Ammon's horn (tissue), 1 donor: ENCODE data around the gene TCAIM.
"Not testable (repeated sequence)": the region's sequence is repeated elsewhere in the genome, so short reads cannot be mapped to it uniquely, and the experiment has no call there.

Experiments
- DNase-seq: peaks from one replicate; pipeline ENCODE4 v3.0.0-alpha.2; 2016; ENCODE audit warnings: low spot score

TCAIM gene

GRCh38 chr3:44346590-44346989, 8.0 kb downstream of the TCAIM start:
- DNase-seq, result not testable (repeated sequence)

GRCh38 chr3:44348993-44349392, 10.4 kb downstream of the TCAIM start:
- no peak for DNase-seq

GRCh38 chr3:44353355-44353924, 14.9 kb downstream of the TCAIM start:
- DNase-seq, result no peak

GRCh38 chr3:44355362-44356033, 16.9 kb downstream of the TCAIM start:
- DNase-seq, result peak; percentile 43

- DNase-seq, result no peak
Observed at GRCh38 chr3:44359146-44359751, 20.7 kb downstream of the TCAIM start.

GRCh38 chr3:44363591-44363990, 25.0 kb downstream of the TCAIM start:
- no peak for DNase-seq

- no peak for DNase-seq
Observed at GRCh38 chr3:44365952-44366351, 27.4 kb downstream of the TCAIM start.

- no peak for DNase-seq
Observed at GRCh38 chr3:44375450-44375849, 36.9 kb downstream of the TCAIM start.

- DNase-seq, result no peak
Observed at GRCh38 chr3:44387404-44387803, 48.8 kb downstream of the TCAIM start.

GRCh38 chr3:44392489-44392888, 53.9 kb downstream of the TCAIM start:
- DNase-seq, result no peak

GRCh38 chr3:44395714-44396113, 57.1 kb downstream of the TCAIM start:
- DNase-seq, result no peak

GRCh38 chr3:44396200-44397171, 57.9 kb downstream of the TCAIM start:
- no peak for DNase-seq

- not testable (repeated sequence) for DNase-seq
Observed at GRCh38 chr3:44398271-44398670, 59.7 kb downstream of the TCAIM start.

GRCh38 chr3:44398853-44399252, 60.3 kb downstream of the TCAIM start:
- no peak for DNase-seq

GRCh38 chr3:44400771-44401170, 62.2 kb downstream of the TCAIM start:
- no peak for DNase-seq

GRCh38 chr3:44402548-44402947, 64.0 kb downstream of the TCAIM start:
- DNase-seq, result no peak

GRCh38 chr3:44409640-44410410, 71.3 kb downstream of the TCAIM start:
- DNase-seq, result no peak

GRCh38 chr3:44411031-44411645, 72.6 kb downstream of the TCAIM start:
- no peak for DNase-seq

GRCh38 chr3:44412365-44412764, 73.8 kb downstream of the TCAIM start:
- DNase-seq, result no peak

- DNase-seq, result no peak
Observed at GRCh38 chr3:44414517-44415090, 76.0 kb downstream of the TCAIM start.

GRCh38 chr3:44415421-44415820, 76.9 kb downstream of the TCAIM start:
- no peak for DNase-seq
